HG02798 (cell line): Measurements from ENCODE around the gene PRM2.

Experiments used
- ATAC-seq: cut with Tn5 transposase; IDR thresholded peaks from one replicate; pipeline ENCODE4 v1.9.1; 2021; ENCODE audit warnings: mild to moderate bottlenecking; ENCODE audit not compliant: unreplicated experiment, poor library complexity

The PRM2 gene

DNA sequence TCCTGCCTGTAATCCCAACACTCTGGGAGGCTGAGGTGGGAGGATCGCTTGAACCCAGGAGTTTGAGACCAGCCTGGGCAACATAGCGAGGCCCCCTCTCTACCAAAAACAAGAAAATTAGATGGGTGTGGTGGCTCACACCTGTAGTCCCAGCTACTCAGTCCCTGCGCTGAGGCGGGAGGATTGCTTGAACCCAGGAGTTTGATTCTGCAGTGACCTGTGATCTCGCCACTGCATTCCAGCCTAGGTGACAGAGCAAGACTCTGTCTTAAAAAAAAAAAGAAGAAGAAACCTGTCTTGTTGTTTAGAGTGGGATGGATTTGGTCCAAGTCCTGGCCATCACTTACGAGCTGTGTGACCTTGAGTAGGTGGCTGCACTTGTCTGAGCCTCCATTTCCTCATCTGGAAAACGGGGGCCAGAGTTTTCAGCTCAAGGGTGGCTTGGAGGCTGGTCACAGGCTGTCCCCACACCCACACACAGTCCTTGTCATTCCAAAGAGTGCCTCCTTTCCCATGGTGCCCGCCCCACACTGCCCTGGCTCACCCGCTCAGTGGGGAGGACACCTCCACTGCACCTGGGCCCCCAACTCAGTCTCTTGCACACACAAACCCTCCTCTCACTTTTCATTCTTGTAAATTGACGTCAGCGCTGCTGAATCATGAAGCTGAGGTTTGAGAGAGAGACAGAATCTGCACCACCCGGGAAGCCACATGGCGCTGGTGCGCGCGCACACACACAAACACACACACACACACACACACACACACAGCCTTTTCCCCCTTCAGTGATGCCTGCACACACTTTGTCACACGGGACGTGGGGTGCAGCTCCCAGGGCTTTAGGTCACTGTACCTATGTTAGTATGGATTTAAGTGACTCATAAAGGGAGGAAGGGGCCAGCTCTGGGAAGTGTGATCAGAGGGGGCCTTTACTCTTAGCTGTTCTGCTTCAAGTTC is 24.5 kb downstream of the PRM2 start:
- no peak for ATAC-seq

DNA sequence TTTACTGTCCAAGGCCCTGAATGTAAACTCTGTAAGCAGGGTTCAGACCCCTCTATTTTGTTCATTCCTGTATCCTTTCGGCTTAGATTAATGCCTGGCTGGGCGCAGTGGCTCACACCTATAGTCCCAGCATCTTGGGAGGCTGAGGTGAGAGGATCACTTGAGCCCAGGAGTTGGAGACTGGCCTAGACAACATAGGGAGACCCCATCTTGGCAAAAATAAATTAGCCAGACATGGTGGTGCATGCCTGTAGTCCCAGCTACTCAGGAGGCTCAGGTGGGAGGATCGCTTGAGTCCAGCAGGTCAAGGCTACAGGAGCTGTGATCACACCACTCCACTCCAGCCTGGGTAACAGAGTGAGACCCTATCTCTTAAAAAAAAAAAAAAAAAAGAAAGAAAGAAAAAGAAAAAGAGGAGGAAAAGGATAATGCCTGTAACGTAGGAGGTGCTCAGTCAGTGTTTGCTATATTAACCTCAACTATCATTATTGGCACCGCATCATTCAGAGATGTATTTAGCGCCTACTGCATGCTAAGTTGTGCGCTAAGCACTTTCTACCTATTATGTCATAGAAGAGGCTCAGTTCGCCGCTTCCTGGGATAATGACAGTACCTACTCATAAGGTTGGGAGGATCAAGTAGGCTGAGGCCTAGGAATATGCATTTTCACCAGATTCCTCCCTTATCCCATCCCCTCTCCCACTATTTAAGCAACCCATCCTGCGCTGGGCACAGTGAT is 25.3 kb downstream of the PRM2 start:
- ATAC-seq, result no peak

DNA sequence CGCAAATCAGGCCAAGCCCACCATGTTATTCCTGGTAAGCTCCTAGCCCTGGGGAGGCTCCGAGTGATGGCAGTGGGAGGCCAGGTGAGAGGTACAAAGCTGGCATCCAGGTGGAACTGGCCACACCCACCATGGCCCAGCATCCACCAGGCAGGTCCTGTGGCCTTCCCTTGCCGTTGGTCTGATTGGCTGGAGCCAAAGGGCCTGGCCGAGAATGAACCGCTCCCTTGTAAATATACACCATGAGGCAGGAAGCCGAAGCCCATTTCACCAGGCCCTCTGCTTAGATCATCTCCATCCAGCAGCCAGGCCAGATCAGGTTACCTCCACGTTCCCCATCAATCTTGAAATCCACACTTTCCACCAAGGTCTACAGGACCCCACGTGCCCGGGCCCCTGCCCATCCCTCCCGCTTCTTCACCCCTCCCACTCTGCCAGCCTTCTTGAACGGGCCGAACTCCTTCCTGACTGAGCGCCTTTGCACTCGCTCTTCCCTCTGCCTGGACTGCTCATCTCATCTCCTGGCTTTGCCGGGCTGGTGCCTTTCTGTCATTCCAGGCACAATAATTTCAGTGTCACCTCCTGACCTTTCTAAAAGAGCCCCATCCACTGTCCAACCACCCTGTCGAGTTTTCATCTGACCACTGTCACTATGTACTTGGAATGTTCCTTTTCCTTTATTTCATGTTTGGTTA is 26.0 kb downstream of the PRM2 start:
- ATAC-seq, result no peak

DNA sequence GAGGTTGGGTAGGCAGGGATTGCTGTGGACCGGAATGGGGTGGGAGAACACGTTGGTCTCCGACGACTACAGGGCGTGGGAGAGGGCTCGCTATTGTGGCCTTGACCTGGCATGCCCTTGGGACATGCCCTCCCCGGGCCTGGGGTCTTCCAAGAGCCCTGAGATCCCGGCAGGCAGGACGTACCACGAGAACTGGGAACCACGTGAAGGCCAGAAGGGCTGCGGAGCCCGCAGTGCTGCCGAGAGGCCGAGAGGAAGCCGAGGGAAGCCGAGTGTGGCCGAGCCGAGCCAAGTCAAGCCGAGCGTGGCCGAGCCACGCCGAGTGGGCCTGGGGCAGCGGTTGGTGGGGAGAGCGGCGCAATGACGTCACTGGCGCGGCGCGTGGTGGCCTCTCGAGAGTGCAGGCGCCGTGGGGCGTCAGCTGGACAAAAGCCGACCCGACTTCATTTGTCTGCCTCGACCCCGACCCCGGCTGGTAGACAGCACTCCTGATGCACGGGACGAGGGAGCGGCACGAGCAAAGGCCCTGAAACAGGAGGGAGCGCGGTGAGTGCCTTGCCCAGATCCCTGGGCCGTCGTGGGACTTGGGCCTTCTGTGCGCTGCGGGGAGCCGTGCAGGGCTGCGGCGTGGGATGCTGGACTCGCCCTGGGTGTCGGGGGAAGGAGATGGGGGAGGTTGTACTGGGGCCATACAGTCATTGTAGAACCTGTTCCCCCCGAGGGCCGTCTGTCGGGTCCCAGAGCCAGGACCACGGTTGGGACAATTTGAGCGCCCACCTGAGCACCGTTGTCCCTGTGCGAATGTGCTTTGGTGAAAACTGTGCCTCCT is 26.8 kb downstream of the PRM2 start:
- no peak for ATAC-seq

DNA sequence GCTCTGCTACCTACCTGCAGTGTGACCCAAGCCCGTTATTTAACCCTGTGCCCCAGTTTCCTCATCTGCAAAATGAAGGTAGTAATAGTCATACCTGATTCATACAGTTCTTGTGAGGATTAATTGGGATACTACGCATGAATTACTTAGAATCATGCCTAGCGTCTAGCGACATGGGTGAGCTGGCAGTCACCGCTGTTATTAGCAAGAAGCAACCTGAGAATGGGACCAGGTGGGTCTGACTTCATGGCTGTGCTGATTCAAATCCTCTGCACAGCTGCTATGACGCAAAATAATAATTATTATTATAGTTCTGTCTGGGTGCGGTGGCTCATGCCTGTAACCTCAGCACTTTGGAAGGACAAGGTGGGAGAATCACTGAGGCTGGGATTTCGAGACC is 28.1 kb downstream of the PRM2 start:
- no peak for ATAC-seq

DNA sequence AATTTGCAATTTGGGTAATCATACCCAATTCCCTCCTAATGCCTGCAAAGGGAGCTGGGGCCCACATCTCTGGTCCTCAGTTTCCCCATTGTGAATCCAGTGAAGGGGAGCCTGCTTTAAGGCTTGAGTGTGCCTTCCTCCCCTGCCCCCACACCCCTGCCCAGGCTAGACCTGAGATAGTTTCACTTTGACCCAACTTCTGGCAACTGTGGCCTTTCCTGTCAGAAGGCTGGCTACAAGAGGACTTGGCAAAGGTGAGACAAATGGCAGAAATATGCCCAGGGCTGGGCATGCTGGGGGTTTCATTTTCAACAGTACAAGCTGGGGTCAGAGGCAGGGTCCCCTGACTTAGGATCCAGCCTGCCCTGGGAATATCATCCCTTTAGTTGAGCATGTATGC is 30.3 kb downstream of the PRM2 start:
- ATAC-seq, result no peak

DNA sequence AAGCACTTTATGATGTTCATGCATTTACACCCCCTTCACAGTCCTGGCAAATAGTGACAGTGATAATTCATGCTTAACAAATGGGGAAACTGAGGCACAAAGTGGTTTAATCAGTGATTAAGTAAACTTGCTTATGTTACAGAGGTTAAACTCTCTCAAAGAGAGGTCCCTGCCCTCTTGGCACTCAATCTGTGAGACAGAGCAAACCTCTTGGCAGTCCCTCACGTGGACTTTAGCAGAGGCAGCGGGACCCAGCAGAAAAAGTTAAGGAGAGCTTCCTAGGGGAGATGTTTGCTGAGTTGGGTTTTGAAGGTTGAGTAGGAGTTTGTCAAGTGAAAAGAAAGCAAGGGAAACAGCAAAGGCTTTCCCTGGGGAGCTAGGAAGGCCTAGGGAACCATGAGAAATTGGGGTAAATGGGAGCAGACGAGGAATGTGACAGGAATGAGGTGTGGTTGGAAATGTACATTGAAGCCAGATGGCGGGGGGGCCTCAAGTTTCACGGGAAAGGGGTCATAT is 31.0 kb downstream of the PRM2 start:
- no peak for ATAC-seq

DNA sequence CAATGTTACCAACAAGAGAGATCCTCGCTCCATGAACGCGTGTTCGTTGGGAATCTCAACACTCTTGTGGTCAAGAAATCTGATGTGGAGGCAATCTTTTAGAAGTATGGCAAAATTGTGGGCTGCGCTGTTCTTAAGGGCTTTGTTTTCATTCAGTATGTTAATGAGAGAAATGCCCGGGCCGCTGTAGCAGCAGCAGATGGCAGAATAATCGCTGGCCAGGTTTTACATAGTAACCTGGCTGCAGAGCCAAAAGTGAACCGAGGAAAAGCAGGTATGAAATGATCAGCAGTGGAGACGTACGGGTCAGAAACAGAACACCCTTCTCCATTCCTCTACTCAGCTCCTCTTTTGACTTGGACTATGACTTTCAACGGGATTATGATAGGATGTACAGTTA is 33.6 kb downstream of the PRM2 start:
- no peak for ATAC-seq

DNA sequence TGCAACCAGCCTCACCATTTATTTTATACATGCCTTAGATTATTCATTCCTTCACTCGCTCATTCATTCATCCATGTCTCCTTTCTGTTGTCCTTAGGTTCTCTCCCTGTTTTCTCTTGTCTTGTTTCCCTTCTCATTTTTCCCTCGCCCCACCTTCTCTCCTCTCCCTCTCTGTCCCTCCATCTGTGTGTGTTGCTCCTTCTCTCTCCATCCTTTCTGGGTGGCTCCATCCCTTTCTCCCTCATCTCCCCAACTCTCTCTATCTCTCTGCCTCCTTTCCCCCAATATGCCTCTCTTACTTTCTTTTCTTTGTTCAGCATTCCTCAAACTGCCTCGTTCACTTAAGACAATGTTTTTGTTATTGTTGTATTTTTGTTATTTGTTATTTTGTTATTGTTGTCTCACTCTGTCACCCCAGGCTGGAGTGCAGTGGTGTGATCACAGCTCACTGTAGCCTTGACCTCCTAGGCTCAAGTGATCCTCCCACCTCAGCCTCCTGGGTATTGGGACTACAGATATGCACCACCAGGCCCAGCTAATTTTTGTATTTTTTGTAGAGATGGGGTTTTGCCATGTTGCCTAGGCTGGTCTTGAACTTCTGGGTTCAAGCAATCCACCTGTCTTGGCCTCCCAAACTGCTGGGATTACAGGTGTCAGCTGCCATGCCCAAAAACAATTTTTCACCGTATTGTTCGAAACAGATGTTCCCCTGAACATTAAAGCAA is 34.6 kb downstream of the PRM2 start:
- ATAC-seq, result no peak

DNA sequence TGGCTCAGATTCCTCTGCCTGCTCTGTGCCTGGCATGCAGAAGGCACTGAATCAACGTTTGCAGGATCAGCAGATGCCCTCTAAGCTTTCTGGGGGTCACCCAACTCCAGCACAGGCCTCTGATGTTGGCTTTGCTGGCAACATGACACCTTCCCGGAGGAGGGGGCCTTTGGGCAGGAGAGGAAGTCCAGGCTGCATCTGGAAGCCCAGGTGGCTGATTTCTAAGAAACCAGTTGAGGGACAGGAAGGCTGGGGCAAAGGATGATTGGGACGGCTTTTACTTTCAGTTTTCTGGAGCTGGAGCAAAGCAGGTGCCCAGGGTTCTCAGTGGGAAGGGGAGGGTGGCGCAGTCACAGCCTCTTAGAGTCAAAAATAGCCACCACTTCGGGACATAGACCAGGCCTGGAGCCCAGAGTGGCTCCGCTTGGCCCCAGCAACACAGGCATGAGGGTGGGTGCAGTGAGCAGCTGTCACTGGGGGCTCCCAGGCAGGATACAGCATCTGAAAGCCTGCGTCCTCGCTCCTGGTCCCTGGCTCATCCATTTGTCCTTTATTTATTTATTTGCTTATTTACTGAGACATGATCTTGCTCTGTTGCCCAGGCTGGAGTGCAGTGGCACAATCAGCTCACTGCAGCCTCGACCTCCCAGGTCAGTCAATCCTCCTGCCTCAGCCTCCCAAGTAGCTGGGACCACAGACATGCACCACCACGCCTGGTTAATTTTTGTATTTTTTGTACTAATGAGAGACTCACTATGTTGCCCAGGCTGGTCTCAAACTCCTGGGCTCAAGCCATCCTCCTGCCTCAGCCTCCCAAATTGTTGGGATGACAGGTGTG is 35.4 kb downstream of the PRM2 start:
- ATAC-seq, result no peak

DNA sequence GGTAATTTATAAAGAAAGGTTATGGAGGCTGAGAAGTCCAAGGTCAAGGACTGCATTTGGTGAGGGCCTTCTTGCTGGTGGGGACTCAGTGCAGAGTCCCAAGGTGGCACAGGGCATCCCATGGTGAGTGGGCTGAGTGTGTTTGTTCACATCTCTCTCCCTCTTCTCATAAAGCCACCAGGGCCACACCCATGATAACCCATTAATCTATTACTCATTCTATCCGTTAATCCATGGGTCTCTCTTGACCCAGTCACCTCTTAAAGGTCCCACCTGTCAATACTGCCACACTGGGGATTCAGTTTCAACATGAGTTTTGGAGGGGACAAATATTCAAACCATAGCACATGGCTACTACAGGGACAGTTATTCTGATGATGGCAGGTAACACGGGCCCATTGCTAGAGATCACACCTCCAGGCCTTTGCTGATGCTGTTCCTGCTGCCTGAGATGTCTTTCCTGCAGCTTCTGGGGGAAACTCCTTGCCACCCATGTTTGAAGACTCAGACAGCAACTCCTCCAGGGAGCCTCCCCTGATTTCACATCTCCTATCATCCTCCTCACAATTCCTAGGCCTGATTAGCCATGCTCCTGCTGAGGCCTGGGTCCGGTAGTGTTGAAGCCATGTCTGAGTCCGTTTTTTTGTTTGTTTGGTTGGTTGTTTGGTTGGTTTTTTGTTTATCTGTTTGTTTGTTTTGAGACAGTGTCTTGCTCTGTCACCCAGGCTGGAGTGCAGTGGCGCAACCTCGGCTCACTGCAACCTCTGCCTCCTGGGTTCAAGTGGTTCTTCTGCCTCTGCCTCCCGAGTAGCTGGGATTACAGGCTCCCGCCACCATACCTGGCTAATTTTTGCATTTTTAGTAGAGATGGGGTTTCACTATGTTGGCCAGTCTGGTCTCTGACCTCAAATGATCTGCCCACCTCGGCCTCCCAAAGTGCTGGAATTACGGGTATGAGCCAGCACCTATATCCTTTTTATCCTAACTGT is 36.3 kb downstream of the PRM2 start:
- ATAC-seq, result no peak

DNA sequence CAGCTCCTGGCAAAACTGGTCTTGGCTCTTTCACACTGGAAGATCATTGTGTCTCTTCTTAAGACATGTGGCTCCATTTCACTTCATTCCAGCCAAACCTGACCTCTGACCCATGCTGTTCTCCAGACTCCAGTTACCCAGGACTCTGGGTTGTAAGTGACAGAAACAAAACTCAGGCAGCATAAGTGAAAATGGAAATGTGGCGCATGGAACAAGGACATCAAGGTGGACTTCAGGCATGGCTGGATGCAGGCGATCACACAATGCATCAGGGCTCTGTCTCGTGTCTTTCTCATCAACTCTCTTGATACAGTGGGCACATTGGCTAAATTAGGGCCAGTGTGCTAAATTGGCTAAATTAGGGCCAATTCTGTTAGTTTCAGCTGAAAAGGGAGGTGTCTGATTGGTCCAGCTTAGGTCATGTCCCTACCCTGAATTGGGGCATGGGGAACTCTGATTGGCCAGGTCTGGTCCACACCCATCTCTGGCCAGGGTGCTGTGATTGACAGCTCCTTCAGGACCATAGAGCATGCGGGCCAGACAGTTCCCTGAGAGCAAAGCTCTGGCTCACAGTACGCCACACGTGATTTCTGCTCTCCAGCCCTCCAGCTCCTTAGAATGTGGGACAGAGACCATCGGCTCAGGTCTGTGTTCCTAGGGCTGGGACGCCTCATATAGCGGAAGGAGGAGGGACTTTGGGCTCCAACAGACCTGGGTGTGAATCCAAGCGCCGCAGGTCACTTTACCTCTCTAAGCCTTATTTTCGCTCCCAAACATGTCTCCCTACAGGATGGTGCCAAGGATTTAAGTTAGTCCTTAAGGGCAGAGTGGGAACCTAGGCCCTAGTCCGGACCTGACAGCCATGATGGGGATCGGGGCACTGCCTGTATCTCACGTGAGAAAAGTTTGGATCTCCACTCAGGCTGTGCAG is 37.7 kb downstream of the PRM2 start:
- ATAC-seq, result no peak

DNA sequence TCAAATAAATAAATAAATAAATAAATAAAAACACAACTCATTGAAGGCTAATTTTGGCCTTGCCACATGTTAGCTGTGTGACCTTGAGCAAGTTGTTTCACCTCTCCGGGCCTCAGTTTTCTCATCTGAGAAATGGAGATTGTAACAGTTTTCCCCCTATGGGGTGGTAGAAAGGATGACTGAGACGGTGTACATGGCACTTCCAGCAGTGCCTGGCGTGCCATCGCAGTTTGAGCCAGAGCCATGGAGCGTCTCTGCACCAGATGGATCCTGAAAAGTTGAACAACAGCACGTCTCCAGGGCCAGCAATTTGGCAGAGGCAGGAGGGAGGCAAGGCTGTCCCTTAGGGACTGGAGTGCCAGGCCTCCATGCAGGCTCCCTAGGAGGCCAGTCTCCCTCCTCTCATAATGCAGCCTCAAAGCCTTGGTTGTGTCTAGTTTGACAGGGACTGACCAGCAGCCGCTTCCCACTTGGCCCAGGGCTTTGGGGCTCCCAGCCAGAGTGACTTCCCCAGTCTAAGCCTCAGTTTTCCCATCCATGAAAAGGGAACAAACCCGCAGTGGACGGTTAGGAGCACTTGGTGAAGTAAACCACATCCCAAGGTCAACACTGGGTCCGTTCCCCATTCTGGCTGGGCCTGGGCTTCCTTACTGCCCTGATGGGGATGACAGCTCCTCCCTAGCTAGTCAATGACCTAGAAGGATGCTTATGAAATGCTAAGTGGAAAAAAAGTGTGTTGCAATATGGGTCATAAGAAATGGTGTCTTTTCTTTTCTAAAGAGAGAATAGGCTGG is 39.6 kb downstream of the PRM2 start:
- ATAC-seq, result no peak

DNA sequence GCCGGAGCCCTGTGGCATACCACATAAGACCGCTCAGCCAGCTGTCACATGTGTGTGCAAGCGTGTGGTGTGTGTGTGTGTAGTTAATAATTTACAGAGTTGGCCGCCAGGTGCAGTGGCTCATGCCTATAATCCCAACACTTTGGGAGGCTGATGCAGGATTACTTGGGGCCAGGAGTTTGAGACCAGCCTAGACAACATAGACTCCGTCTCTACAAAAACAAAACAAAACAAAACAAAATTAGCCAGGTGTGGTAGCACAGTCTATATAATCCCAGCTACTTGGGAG is 40.6 kb downstream of the PRM2 start:
- ATAC-seq, result no peak

DNA sequence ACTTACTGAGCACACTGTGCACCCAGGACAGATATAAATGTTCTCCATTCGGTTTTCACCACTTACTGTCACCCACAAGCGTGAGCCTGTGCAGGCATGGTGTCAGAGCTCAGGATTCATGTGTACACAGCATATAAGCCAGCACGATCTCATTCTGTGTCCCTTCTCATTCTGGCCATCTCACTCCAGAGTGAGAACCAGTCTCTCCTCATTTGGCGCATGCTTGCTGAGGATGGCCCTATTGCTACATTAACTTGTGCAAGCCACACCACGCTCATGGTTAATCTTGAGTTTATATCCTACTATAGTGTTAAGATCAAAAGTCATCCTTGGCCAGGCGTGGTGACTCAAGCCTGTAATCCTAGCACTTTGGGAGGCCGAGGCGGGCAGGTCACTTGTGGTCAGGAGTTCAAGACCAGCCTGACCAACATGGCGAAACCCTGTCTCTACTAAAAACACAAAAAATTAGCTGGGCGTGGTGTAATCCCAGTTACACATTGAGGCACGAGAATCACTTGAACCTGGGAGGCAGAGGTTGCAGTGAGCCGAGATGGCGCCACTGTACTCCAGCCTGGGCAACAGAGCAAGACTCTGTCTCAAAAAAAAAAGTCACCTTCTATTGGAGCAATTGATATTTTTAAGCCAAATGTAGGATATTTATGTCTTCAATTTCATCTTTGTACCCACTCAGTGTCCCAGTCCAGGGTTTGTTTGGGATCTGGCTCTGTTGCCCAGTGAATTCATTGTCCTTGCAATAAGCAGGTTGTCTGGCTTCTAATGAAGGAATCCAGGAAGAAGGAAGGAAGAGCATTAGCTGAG is 41.2 kb downstream of the PRM2 start:
- no peak for ATAC-seq
